SK-N-SH (cell line): Measurements from ENCODE around the gene PGP. TPM values are rescaled to one million over a fixed set of nuclear protein-coding genes. Genes with fewer than 3 reads are reported as not detected.

ENCODE experiments used
- CTCF ChIA-PET: fragments of 300-600, 350-600 bp; formaldehyde crosslinking; extraction: SDS; loops from one replicate; lab custom pipeline; 2021; lab: Yijun Ruan, JAX
- POLR2A ChIA-PET: fragments of 350-600 bp; sonication (Branson Sonifier 250); formaldehyde crosslinking; extraction: SDS; loops from one replicate; lab custom pipeline; 2020; ENCODE audit warnings: antibody characterized with exemption, inconsistent platforms; lab: Yijun Ruan, JAX
- DNase-seq: peaks from one replicate; pipeline ENCODE4 v3.0.0; 2012
- H2AFZ ChIP-seq: fragments of 200-600 bp; sonication (generic); 2 replicates; pipeline ENCODE4 v1.8.1; 2016; ENCODE audit warnings: antibody characterized with exemption, mild to moderate bottlenecking, low read depth
- H3F3A ChIP-seq: fragments of 200-600 bp; sonication (generic); replicated peaks from 2 replicates; pipeline ENCODE3; 2016; ENCODE audit warnings: antibody characterized with exemption, mild to moderate bottlenecking; ENCODE audit not compliant: insufficient read depth
- H3K27ac ChIP-seq, 2 experiments: fragments of 200-500 bp in 1 of 2; fragments of 200-600 bp in 1 of 2; sonication (Bioruptor generic) in 1 of 2; sonication (generic), shearing (Covaris generic) in 1 of 2; 2 replicates each; pipeline versions ENCODE4 v1.5.1 to v1.6.1; 2014 to 2016; ENCODE audit warnings: low read depth in 2 of 2, inconsistent platforms in 1 of 2, low read length in 1 of 2, mild to moderate bottlenecking in 1 of 2, mixed read lengths in 1 of 2
- H3K27me3 ChIP-seq: fragments of 200-600 bp; sonication (generic), shearing (Covaris generic); 2 replicates; pipeline ENCODE4 v1.6.1; 2016; ENCODE audit warnings: mixed run types; ENCODE audit not compliant: insufficient read depth
- H3K36me3 ChIP-seq, 2 experiments: fragments of 200-500 bp in 1 of 2; fragments of 200-600 bp in 1 of 2; sonication (Bioruptor generic) in 1 of 2; sonication (generic) in 1 of 2; replicated peaks in 1 of 2; 2 replicates each; pipeline versions ENCODE3 to v1.5.1; 2014 to 2016; ENCODE audit warnings: low read length in 1 of 2, mild to moderate bottlenecking in 1 of 2; ENCODE audit not compliant: insufficient read depth in 2 of 2, control insufficient read depth in 1 of 2
- H3K4me1 ChIP-seq, 2 experiments: fragments of 200-500 bp in 1 of 2; fragments of 200-600 bp in 1 of 2; sonication (Bioruptor generic) in 1 of 2; sonication (generic), shearing (Covaris generic) in 1 of 2; 2 replicates each; pipeline versions ENCODE4 v1.5.1 to v1.6.1; 2014 to 2016; ENCODE audit warnings: low read depth in 1 of 2, low read length in 1 of 2, mixed run types in 1 of 2; ENCODE audit not compliant: insufficient read depth in 2 of 2, control insufficient read depth in 1 of 2
- H3K4me2 ChIP-seq: fragments of 200-600 bp; sonication (generic), shearing (Covaris generic); 2 replicates; pipeline ENCODE4 v1.6.1; 2017; ENCODE audit warnings: mixed run types
- H3K4me3 ChIP-seq, 2 experiments: fragments of 200-500 bp in 1 of 2; fragments of 200-600 bp in 1 of 2; sonication (Bioruptor generic) in 1 of 2; sonication (generic), shearing (Covaris generic) in 1 of 2; 2 replicates each; pipeline versions ENCODE4 v1.5.1 to v1.8.1; 2014 to 2016; ENCODE audit warnings: low read depth in 2 of 2, inconsistent platforms in 1 of 2, low read length in 1 of 2, mild to moderate bottlenecking in 1 of 2, mixed read lengths in 1 of 2, moderate library complexity in 1 of 2
- H3K79me2 ChIP-seq: fragments of 200-600 bp; sonication (generic); 2 replicates; pipeline ENCODE4 v1.8.1; 2017; ENCODE audit warnings: mild to moderate bottlenecking; ENCODE audit not compliant: insufficient read depth
- H3K9ac ChIP-seq: fragments of 200-600 bp; sonication (generic); 2 replicates; pipeline ENCODE4 v1.6.1; 2017; ENCODE audit warnings: mixed run types
- H3K9me2 ChIP-seq: fragments of 200-600 bp; sonication (generic); 2 replicates; pipeline ENCODE4 v1.6.1; 2017; ENCODE audit warnings: mixed run types
- H3K9me3 ChIP-seq: fragments of 200-600 bp; sonication (generic); 2 replicates; pipeline ENCODE4 v1.6.1; 2017; ENCODE audit warnings: mixed run types, mild to moderate bottlenecking, moderate library complexity
- H4K20me1 ChIP-seq: fragments of 200-600 bp; sonication (generic); 2 replicates; pipeline ENCODE4 v1.6.1; 2017; ENCODE audit warnings: mild to moderate bottlenecking, mixed run types; ENCODE audit not compliant: insufficient read depth
- CHD2 ChIP-seq: fragments of 150-350 bp; IDR thresholded peaks from 2 replicates; pipeline ENCODE4 v1.6.1; 2018; ENCODE audit warnings: low read length; ENCODE audit not compliant: partially characterized antibody
- EZH2phosphoT487 ChIP-seq: fragments of 200-600 bp; sonication (generic); IDR thresholded peaks from 2 replicates; pipeline ENCODE4 v1.6.1; 2017; ENCODE audit warnings: low read depth, mixed run types, mild to moderate bottlenecking, antibody characterized with exemption, moderate library complexity, borderline replicate concordance
- GATA2 ChIP-seq: sonication (generic); formaldehyde crosslinking; IDR thresholded peaks from 2 replicates; pipeline ENCODE4 v1.5.0; 2020; ENCODE audit warnings: mild to moderate bottlenecking, missing genetic modification reagents
- IRF3 ChIP-seq: fragments of 150-350 bp; IDR thresholded peaks from 2 replicates; pipeline ENCODE4 v1.6.1; 2016; ENCODE audit warnings: mild to moderate bottlenecking, low read depth, low read length
- JUND ChIP-seq: IDR thresholded peaks from 2 replicates; pipeline ENCODE4 v1.4.0; 2012
- MXI1 ChIP-seq: IDR thresholded peaks from 2 replicates; pipeline ENCODE4 v1.6.1; 2012; ENCODE audit warnings: mild to moderate bottlenecking, low read depth, low read length, improper control_type of control experiment
- NRF1 ChIP-seq: IDR thresholded peaks from 2 replicates; pipeline ENCODE4 v1.6.1; 2012; ENCODE audit warnings: low read depth, mild to moderate bottlenecking, low read length
- PBX3 ChIP-seq: IDR thresholded peaks from 2 replicates; pipeline ENCODE4; 2012
- POLR2AphosphoS5 ChIP-seq: IDR thresholded peaks from 2 replicates; pipeline ENCODE4 v1.6.1; 2012; ENCODE audit warnings: low read depth, low read length
- RCOR1 ChIP-seq: fragments of 150-350 bp; IDR thresholded peaks from 2 replicates; pipeline ENCODE4 v1.6.1; 2017; ENCODE audit warnings: antibody characterized with exemption, low read length
- RFX5 ChIP-seq: IDR thresholded peaks from 2 replicates; pipeline ENCODE4 v1.6.1; 2012; ENCODE audit warnings: mild to moderate bottlenecking, improper control_type of control experiment, low read length
- RXRA ChIP-seq: IDR thresholded peaks from 2 replicates; pipeline ENCODE4 v1.4.0; 2012; ENCODE audit warnings: low read depth, mild to moderate bottlenecking, borderline replicate concordance
- SIN3A ChIP-seq: IDR thresholded peaks from 2 replicates; pipeline ENCODE4 v1.6.1; 2012; ENCODE audit warnings: low read depth, mild to moderate bottlenecking, low read length, moderate library complexity, borderline replicate concordance
- SMC3 ChIP-seq: IDR thresholded peaks from 2 replicates; pipeline ENCODE4 v1.6.1; 2012; ENCODE audit warnings: low read depth, low read length, improper control_type of control experiment
- TAF1 ChIP-seq: IDR thresholded peaks from 2 replicates; pipeline ENCODE4 v1.6.1; 2012; ENCODE audit warnings: low read depth, mild to moderate bottlenecking, low read length, moderate library complexity, borderline replicate concordance
- TCF12 ChIP-seq: IDR thresholded peaks from 2 replicates; pipeline ENCODE4 v1.4.0; 2012
- YY1 ChIP-seq: IDR thresholded peaks from 2 replicates; pipeline ENCODE4 v1.4.0; 2012; ENCODE audit warnings: low read depth, mild to moderate bottlenecking
- ZBTB33 ChIP-seq: IDR thresholded peaks from 2 replicates; pipeline ENCODE4 v1.4.0; 2012; ENCODE audit warnings: low read depth, borderline replicate concordance
- WGBS: methylation state at CpG from one replicate; pipeline ENCODE4 v1.1.6; 2017; ENCODE audit warnings: low lambda C conversion rate; 5-methylcytosine and 5-hydroxymethylcytosine counted together
- polyA plus RNA-seq, 3 experiments: library from polyadenylated mRNA; depleted of rRNA; stranded (reverse); fragments of >200 nt; gene quantifications; 2 replicates each; pipeline ENCODE4 v1.2.3, GENCODE V29; 2012
- TF ChIP-seq, protein P1 (sequence below): fragments of 150-350 bp; IDR thresholded peaks from 2 replicates; pipeline ENCODE4 v1.6.1; 2017; ENCODE audit warnings: antibody characterized with exemption, low read length, low read depth, borderline replicate concordance
- TF ChIP-seq, protein P2 (sequence below): IDR thresholded peaks from 2 replicates; pipeline ENCODE4 v1.4.0; 2012; ENCODE audit warnings: low read depth, borderline replicate concordance

Gene PGP
- polyA plus RNA-seq, 1 of the 3 experiments (the other 2 are of a cell fraction) = 10.3 TPM

DNA sequence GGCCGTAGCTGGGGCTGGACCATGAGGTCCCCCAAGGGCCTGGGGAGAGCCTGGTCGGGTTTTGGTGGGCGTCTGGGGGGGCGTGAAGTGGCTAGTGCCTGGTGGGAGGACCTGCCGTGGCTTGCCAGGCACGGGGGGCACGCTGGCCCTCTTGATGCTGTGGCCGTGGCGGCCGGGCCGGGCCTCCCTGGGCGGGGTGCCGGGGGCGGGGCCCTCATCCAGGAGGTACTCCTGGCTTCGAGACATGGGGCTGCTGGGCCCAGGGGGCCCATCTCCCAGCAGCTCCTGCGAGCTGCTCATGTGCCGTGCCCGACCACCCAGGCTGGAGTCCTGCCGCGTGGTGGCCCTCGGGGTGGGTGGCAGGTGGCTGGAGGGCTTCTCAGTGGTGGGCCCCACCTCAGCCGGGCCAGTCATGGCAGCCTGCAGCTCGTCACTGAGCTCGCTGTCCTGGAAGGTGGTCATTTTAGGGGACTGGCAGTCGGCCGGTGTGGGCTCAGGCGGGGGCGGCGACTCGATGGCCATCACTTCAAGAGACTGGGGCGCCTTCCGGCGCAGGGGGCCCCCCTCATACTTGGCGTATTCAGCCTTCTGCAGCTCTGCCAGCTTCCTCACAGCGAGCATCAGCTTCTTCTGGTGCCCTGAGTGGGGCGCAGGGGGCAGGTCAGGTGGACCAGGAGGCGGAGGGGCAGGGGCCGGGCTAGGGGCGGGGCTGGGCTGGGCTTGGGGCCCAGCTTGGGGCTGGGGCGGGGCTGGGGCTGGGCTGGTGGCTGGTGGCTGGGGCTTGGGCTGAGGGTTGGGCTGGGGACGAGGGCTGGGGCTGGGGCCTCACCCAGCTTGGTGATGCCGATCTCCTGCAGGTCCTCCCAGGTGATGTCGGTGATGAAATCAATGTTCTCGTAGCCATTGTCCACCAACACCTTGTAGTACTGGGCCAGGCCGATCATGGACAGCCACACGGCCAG is 33.4 kb downstream of the PGP start:
- no peak overlapping the region for H2AFZ ChIP-seq
- 89% methylated on average over 14 of the region's 46 CpGs for WGBS
- no peaks in the 10 kb centered on the region for H3F3A ChIP-seq
- ChIA-PET POLR2A (no interaction called here), CTCF (interaction anchor here (1.1 to 2.1 kb wide), 3 partner anchors 13 to 41 kb away, joined by 3 to 5 read pairs (median 4); no protein-coding TSS in a partner anchor)
- no peak overlapping the region for H3K4me2 ChIP-seq
- no peaks in the 10 kb centered on the region for H3K9me3 ChIP-seq
- H3K79me2 ChIP-seq = no peaks in the 10 kb centered on the region
- H3K9ac ChIP-seq = no peak overlapping the region
- DNase-seq = no peak
- H3K27ac ChIP-seq = no peak overlapping the region
- H3K27me3 ChIP-seq = no peaks in the 10 kb centered on the region
- no peaks in the 10 kb centered on the region for H3K9me2 ChIP-seq
- peaks cover 0 to 18% of the 10 kb centered on the region in 2 experiments for H3K36me3 ChIP-seq
- no peak overlapping the region for H3K4me3 ChIP-seq
- no peaks in the 10 kb centered on the region for H4K20me1 ChIP-seq
- TF ChIP-seq, protein P1, sequence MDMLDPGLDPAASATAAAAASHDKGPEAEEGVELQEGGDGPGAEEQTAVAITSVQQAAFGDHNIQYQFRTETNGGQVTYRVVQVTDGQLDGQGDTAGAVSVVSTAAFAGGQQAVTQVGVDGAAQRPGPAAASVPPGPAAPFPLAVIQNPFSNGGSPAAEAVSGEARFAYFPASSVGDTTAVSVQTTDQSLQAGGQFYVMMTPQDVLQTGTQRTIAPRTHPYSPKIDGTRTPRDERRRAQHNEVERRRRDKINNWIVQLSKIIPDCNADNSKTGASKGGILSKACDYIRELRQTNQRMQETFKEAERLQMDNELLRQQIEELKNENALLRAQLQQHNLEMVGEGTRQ = no peak
- TF ChIP-seq SMC3 (no peak), PBX3 (no peak), CHD2 (no peak), RFX5 (no peak), NRF1 (no peak), YY1 (no peak), TAF1 (no peak), MXI1 (no peak), IRF3 (no peak), TCF12 (no peak), RCOR1 (no peak), RXRA (no peak), SIN3A (no peak), EZH2phosphoT487 (no peak), JUND (no peak), GATA2 (CRISPR knock-in tag) (no peak), ZBTB33 (no peak), POLR2AphosphoS5 (no peak)
- TF ChIP-seq, protein P2, sequence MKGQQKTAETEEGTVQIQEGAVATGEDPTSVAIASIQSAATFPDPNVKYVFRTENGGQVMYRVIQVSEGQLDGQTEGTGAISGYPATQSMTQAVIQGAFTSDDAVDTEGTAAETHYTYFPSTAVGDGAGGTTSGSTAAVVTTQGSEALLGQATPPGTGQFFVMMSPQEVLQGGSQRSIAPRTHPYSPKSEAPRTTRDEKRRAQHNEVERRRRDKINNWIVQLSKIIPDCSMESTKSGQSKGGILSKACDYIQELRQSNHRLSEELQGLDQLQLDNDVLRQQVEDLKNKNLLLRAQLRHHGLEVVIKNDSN = no peak
- no peaks in the 10 kb centered on the region for H3K4me1 ChIP-seq
